Stimulated activated CD8-positive, alpha-beta memory T cell treated with anti-CD3 and anti-CD28 coated beads, Interleukin-4, amount 100 ng/mL, for 1 hour (primary cell): Measurements from ENCODE around the gene ERC1.
"Not testable (repeated sequence)": the region's sequence is repeated elsewhere in the genome, so short reads cannot be mapped to it uniquely, and the experiment has no call there.

Experiments
- DNase-seq, 2 donors: peaks; one replicate each; pipeline ENCODE4 v3.0.0-alpha.2; 2020; ENCODE audit warnings: low read depth in 2 of 2, low spot score in 1 of 2

The ERC1 gene

GRCh38 chr12:1022032-1022970, 31.3 kb downstream of the ERC1 start:
- DNase-seq: no peak

GRCh38 chr12:1030779-1031178, 39.8 kb downstream of the ERC1 start:
- no peak for DNase-seq

- no peak for DNase-seq
Observed at GRCh38 chr12:1034243-1034642, 43.2 kb downstream of the ERC1 start.

GRCh38 chr12:1034751-1035457, 43.9 kb downstream of the ERC1 start:
- DNase-seq: no peak

- DNase-seq: no peak
Observed at GRCh38 chr12:1041478-1041877, 50.5 kb downstream of the ERC1 start.

GRCh38 chr12:1044199-1044598, 53.2 kb downstream of the ERC1 start:
- no peak for DNase-seq

- no peak for DNase-seq
Observed at GRCh38 chr12:1044696-1045095, 53.7 kb downstream of the ERC1 start.

GRCh38 chr12:1046727-1047126, 55.7 kb downstream of the ERC1 start:
- DNase-seq: no peak

GRCh38 chr12:1047898-1048660, 57.1 kb downstream of the ERC1 start:
- no peak for DNase-seq

- DNase-seq: no peak
Observed at GRCh38 chr12:1050059-1050707, 59.2 kb downstream of the ERC1 start.

GRCh38 chr12:1051672-1052071, 60.6 kb downstream of the ERC1 start:
- not testable (repeated sequence) for DNase-seq

GRCh38 chr12:1053690-1054089, 62.7 kb downstream of the ERC1 start:
- no peak for DNase-seq

GRCh38 chr12:1054117-1054870, 63.3 kb downstream of the ERC1 start:
- no peak for DNase-seq

- no peak for DNase-seq
Observed at GRCh38 chr12:1056390-1056789, 65.4 kb downstream of the ERC1 start.

- DNase-seq: no peak
Observed at GRCh38 chr12:1058423-1058822, 67.4 kb downstream of the ERC1 start.

GRCh38 chr12:1059162-1059561, 68.1 kb downstream of the ERC1 start:
- DNase-seq: no peak

GRCh38 chr12:1063852-1064251, 72.8 kb downstream of the ERC1 start:
- DNase-seq: no peak

- no peak for DNase-seq
Observed at GRCh38 chr12:1064317-1064716, 73.3 kb downstream of the ERC1 start.

- DNase-seq: no peak
Observed at GRCh38 chr12:1065629-1066028, 74.6 kb downstream of the ERC1 start.

GRCh38 chr12:1069846-1070245, 78.8 kb downstream of the ERC1 start:
- DNase-seq: no peak
